Anterior cingulate cortex (tissue), 58 donors: ENCODE measurements around the gene THRB.

Experiments used
- DNase-seq, 58 donors: peaks; one replicate each; lab custom pipeline; 2025; lab: John Stamatoyannopoulos, UW

THRB gene

GRCh38 chr3:24288496-24289236 is 206.0 kb downstream of the THRB start:
- DNase-seq = peak in 51 of 58 donors; percentile 7 to 86 (median 53)

DNA sequence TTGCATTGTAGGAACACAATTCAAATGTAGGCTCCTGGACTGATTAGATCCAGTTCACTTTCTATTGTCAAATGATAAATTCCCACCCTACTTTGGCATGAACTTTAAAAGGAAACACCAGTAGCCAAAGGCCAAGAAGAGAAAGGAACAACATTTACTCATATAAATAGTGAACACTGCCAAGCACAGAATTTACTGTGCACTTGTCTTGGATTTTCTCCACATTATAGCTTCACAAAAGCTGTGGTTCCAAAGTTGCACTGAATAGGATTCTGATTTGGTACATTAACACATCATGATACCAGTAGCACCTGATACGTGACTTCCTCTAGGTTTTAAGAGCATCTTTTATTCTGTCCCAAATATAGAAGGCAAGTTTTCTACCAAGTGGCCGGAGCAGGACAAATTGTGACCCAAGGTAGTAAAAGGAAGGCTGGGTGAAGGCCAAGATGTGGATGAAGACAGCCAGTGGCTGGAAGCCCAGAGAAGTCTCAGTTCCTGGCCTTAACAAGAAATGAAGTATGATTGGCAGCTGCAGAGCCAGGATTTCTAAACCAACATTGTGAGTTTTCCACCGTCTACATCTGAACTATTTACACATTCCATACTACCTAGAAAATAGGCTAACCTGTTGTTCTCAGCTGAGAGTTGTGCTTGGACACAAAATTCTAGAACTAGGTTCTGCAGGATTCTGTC is 206.7 kb downstream of the THRB start:
- DNase-seq = peak in 27 of 58 donors; percentile 2 to 61 (median 21)

DNA sequence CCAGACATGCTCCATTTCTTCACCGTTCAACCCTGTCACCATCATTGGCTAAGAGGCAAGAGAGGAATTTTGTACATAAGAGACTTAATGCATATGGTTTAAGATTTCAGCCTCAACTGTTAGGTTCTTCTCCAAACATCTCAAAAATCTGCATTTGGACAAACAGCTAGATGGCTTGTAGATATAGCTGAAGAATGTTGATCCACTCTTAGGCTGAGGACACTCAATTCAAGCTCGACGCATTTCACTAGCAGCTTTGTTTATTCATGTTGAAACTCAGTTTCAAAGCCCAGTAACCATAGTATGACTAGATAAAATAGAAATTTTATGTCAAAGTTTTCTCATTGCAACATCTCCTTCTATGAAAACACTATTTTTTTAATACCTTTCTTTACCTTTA is 208.2 kb downstream of the THRB start:
- no peak for DNase-seq

DNA sequence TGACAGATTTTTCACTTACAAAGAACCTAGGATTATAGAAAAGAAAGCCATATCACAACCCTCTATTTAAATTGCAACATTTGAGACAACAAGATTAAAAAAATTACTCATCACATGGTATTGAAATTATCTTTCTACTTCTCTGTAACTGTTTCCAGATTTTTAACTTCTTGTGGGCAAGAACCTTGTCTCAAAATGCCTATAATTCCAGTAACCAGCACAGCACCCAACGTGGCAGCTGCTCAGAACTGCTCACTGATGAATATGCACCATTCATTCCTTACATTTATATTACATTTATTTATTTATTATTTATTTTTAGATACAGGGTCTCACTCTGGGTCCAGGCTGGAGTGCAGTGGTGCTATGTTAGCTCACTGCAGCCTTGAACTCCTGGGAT is 216.1 kb downstream of the THRB start:
- DNase-seq = no peak

DNA sequence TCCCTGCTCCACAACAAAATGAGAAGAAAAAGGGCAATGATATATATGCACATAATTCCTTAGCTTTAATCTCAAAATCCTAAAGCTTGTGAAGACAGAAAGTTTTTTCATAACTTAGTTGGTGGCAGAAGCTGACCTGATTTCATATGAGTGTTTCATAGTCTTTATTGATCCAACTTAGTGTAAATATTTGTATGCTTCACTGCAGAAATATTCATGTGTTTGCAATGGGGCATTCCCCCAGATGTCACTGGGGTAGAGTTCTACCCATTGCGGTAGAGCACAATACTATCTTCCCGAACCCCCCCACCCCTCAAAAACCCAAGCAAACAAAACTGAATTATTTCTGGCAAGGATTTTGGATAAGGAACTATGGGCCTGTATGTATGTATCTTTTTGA is 221.2 kb downstream of the THRB start:
- no peak for DNase-seq

GRCh38 chr3:24272875-24273274 is 221.8 kb downstream of the THRB start:
- DNase-seq = no peak

- no peak for DNase-seq
These were observed 222.2 kb downstream of the THRB start for GRCh38 chr3:24272408-24272807.

- DNase-seq = no peak
These were observed 223.4 kb downstream of the THRB start for GRCh38 chr3:24271228-24271627.

DNA sequence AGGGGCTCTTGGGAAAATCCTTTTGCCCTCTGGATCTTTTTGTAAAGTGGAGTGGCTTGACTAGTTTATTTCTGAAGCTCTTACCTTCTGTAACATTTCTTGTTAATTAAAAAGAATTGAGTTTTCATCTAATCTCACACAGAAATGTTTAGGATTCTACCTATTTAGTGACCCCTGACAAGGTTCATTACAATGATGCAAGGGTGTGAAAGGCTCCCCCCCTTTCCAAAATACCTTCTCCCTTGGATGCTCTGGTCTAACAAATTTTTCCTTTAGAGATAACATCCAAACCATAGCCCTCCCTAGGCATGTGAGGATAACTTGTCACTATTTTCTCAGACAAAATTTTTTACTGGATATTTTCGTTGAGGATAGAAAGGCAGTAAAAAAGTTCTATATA is 223.9 kb downstream of the THRB start:
- no peak for DNase-seq

GRCh38 chr3:24270204-24270691 is 224.4 kb downstream of the THRB start:
- DNase-seq = no peak

DNA sequence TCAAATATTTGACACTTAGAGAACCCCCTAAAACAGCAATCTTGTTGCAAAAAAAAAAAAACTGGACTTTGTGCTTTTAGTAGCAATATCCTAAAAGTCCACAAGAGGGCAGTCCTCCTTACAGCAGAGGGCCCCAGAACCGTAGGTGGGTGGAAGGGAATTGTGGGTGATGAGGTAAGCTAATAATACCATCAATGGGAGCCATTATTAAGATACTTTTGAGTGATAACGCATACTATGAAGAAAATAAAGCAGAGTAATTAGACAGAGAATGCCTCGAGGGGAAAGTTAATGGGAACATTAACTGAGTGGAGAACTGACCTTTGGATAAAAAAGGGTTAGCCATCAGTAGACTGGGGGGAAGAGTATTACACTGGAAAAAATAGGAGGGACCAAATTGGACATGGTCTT is 229.9 kb downstream of the THRB start:
- no peak for DNase-seq

GRCh38 chr3:24264011-24264410 is 230.6 kb downstream of the THRB start:
- no peak for DNase-seq

DNA sequence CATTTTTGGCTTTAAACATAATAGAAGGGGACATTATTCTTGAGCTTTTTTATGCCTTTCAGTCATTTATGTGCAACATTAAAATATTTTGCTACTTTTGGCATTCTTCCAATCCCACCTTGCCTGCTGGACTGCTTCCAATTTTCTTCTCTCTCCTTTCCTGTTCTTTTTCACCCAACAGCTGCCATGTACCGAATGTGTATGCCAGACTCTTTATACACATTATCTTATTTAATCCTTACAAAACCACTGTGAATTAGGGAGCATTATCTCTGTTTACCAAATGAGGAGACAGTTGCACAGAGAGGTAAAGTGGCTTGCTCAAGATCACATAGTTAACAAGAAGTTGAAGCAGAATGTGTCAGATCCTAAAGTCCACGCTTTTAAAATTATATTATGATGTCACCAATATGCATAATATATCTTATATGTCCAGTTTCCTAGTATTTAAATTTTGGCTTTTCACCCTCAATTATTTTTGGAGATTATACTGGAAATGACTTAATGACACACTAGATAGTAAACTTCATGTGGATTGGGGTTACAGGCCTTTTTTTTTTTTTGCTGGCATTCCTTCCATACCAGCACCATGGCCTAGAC is 231.5 kb downstream of the THRB start:
- DNase-seq = no peak

DNA sequence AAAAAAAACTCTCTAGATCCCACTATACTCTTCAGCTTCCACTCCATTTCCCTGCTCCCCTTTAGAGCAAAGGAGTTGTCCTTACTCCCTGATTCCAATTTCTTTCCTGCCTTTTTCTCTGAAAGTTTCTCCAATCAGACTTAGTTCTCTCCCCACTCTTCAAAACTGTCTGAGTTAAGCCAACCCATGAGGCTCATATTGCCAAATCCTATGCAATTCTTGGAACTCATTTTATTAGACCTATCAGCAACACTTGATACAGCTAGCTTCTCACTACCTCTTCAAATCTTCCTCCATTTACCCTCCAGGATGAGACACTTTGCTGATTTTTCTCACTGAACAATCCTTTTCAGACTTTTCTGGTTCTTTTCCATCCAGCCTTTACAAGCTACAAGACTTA is 233.1 kb downstream of the THRB start:
- no peak for DNase-seq

DNA sequence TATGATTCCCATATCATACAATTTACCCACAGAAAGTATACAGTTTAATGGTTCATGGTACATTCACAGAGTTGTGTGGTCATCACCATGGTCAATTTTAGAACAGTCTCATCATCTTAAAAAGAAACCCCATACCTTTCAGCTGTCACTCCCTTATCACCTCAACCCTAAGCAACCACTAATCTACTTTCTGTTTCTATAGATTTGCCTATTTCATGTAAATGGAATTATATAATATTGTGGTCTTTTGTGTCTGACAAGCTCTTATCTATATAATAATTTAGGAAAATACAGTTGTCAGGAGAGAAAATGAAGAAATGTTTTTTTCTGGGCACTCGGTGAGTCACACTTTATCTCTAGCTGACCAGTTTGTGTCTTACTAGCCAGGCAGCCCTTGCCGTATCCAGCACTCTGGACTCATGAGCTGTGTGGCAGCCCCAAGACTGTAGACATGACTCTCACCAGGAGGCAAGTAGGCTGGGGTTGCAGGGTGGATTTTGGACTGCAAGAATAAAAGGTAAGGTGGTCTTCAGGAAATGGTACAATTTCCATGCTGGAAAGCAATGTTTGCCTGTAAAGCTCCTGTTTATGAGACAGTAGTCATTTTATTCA is 234.6 kb downstream of the THRB start:
- no peak for DNase-seq

DNA sequence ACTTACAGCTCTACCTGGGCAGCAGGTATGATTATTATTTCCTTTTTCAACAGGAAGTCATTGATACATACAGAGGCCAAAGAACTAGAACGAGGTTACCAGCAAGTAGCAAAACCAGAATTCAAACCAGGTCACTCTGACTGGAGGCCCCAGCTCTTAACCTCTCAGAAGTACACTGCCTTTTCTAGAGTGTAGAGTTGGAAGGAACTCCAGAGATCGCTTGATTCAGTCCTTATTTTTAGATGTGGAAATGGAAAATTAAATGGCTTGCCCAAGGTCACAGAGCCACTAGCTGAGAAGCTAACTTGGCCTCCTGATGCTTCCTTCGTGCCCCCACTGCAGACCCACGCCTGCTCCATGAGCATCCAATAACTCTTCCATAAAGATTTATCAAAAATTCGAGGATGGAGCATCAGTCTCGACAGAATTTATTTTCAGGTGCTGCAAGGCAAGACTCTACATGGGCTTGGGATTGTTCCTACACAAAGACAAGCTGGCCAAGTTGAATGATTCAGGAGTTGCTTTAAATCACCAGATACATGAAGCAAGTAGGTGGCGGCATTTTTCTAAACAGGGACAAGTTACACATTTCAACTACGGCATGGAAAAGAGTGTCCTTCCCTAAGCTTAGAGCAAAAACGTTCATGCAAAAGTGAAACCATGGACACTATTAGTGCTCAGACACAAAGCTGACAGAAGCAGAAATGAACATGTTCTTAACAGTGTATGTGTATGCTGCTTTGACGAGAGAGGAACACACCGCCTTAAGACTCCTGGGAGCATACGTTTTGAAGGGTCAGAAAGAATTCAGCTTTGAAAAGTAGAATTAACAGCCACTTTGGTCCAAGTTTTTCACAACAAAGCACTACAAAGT is 235.7 kb downstream of the THRB start:
- peak in 3 of 58 donors; percentile 6 to 57 (median 21) for DNase-seq

DNA sequence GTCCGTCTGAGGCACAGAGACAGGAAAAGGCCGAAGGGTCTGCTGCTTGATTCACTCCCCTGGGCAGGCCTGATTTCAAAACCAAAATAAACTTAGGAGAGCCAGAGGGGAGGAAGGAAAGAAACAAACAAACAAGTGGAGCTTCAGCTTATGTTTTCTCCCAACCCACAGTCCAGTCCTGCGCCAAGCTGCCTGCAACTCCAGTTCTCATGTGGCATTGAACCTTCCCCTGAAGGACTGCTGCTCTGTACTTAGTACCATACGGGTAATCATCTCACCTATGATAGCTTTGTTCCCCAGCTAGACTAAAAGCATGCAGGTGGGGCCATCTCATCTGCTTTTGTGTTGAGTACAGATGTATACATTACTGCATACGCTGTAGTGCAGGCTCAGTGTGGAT is 236.4 kb downstream of the THRB start:
- DNase-seq = no peak

- DNase-seq = no peak
These were observed 239.2 kb downstream of the THRB start for GRCh38 chr3:24255414-24255813.

GRCh38 chr3:24254649-24255048 is 240.0 kb downstream of the THRB start:
- DNase-seq = no peak

DNA sequence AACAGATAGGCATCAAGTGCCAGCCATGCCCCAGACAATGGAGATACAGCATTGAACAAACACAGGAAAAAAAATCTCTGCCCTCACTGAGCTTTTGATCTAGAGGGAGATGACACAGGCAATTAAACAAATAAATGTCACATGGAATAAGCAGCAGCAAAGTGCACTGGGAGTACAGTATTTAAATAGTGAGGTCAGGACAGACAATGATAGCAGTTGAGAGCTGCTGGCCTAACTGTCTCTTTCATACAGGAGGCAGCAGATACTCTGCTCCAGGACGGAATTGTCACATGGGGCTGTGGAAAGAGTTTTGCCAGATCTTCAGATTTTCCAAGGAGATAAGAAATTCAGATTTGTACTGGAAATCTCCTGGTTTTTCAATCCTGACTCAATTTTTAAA is 241.3 kb downstream of the THRB start:
- no peak for DNase-seq
